VCaP (cell line): ENCODE results near the gene HEATR3.

Experiments
- H3K27ac ChIP-seq: fragments of 450-650 bp; 2 replicates; pipeline ENCODE4 v1.5.1; 2017
- TF ChIP-seq, protein P1 (sequence below): fragments of 450-650 bp; conservative IDR thresholded peaks from 2 replicates; pipeline ENCODE4 v1.5.1; 2017; ENCODE audit warnings: mild to moderate bottlenecking, moderate library complexity

Gene HEATR3

DNA sequence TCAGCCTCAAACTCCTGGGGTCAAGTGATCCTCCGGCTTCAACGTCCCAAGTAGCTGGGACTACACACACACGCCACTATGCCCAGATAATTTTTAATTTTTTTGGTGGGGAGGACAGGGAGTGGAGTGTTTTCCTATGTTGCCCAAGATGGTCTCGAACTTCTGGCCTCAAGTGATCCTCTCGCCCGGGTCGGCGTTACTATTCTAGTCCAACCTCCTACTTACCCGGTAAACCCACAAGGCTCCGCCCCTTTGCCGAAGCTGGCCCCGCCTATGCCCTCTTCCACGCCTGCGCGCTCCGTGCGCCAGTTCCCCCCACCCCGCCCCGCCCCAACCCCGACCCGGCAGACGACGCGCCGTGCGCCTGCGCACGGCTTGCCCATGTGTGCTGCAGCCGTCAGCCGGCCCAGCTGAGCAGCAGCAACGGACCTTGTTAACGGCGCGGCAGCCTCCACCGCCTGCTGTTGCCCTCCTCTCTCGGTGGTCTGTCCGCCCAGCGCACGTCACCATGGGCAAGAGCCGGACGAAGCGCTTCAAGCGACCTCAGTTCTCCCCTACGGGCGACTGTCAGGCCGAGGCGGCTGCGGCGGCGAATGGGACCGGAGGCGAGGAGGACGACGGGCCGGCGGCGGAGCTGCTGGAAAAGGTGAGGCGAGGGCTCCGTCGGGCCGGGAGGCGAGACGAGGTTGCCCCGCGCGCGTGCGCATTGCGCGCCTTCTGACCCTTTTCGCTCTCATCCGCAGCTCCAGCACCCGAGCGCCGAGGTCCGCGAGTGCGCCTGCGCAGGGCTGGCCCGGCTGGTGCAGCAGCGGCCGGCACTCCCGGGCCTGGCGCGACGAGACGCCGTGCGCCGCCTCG is at the start of gene HEATR3:
Gene HEATR3 (plus strand): TSS at position 347 of the 858 bp plus-strand sequence. CDS start 162 bp downstream, at position 509.
- TF ChIP-seq, protein P1, sequence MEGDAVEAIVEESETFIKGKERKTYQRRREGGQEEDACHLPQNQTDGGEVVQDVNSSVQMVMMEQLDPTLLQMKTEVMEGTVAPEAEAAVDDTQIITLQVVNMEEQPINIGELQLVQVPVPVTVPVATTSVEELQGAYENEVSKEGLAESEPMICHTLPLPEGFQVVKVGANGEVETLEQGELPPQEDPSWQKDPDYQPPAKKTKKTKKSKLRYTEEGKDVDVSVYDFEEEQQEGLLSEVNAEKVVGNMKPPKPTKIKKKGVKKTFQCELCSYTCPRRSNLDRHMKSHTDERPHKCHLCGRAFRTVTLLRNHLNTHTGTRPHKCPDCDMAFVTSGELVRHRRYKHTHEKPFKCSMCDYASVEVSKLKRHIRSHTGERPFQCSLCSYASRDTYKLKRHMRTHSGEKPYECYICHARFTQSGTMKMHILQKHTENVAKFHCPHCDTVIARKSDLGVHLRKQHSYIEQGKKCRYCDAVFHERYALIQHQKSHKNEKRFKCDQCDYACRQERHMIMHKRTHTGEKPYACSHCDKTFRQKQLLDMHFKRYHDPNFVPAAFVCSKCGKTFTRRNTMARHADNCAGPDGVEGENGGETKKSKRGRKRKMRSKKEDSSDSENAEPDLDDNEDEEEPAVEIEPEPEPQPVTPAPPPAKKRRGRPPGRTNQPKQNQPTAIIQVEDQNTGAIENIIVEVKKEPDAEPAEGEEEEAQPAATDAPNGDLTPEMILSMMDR: no peak
- H3K27ac ChIP-seq: peak within 1 kb of the TSS; percentile 83

DNA sequence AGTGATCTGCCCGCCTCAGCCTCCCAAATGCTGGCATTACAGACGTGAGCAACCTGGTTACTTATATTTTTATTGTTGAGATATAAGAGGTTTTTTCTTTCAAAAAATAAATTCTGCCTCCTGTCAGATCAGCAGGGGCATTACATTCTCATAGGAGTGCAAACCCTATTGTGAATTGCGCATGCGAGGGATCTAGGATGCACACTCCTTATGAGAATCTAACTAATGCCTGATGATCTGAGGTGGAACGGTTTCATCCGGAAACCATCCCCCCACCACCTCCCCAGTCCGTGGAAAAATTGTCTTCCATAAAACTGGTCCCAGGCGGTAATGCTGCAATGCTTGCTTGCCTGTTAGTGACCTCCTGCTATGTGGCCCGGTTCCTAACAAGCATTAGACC is 48.2 kb upstream of the HEATR3 start:
- no peak overlapping the region for H3K27ac ChIP-seq
- TF ChIP-seq, protein P1: no peak

GRCh38 chr16:50021544-50021943 is 44.2 kb upstream of the HEATR3 start:
- TF ChIP-seq, protein P1: no peak
- no peak overlapping the region for H3K27ac ChIP-seq

GRCh38 chr16:50023641-50024040 is 42.1 kb upstream of the HEATR3 start:
- H3K27ac ChIP-seq: no peak overlapping the region
- TF ChIP-seq, protein P1: no peak

GRCh38 chr16:50024207-50024606 is 41.6 kb upstream of the HEATR3 start:
- TF ChIP-seq, protein P1: no peak
- no peak overlapping the region for H3K27ac ChIP-seq

DNA sequence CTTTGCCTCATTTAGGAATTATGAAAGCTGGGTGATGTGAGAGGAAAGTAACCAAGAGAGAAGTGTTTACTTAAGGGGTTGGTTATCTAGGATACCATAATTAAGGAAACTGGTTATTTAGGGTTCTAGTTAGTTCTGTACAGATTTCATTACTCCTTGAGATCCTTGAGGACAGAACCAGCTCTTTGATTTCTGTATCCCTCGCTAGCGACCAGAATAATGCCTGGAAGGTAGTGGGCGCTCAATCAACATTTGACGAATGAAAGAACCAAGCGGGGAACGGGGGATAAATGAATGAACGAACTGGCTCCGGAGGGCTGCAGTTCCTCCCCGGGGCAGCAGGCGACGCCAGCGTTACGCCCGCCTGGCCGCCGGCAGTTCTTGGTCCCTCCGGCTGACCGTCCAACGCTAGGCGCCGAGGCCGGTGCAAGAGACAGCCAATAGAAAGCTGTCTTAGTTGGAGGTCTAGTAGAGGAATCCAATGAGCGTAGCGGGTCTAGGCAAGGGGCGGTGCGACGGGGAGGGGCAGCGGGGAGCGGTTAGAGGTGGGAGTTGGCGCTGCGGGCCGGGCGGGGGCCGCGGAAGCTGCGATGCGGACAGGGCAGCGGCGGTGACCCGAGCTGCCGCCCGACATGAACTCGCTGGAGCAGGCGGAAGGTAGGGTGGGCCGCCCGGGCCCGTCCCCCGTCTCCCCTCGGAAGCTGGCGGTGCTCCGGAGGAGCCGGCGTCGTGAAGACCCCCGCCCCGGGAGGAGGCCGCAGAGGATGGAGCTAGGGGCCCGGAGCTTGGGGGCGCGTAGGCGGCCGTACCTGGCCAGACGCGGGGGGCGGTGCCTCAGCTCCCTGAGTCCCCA is 40.9 kb upstream of the HEATR3 start, which contains the start of gene CNEP1R1:
Gene CNEP1R1 (plus strand): TSS at position 542 of the 853 bp plus-strand sequence. CDS start 91 bp downstream, at position 633.
- peak within 1 kb of the TSS; percentile 71 for H3K27ac ChIP-seq
- TF ChIP-seq, protein P1: peak; percentile 97

DNA sequence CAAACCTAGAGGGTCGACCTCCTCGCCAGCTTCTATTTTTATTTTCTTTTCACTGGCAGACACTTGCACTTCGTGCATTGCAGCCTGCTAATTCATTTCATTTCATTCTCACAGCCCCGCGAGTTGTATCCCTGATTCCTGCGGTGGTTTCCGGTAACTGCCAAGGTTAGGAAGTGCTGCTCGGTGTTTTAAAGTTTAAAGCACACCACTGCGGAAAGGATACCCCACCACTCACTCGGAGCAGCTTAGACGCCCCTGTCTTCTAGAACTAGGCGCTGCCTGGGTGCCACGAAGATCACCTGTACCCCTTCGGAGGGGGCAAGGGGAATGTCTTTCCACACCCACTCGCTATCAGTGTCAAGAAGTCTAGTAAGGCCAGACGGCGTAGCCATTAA is 40.2 kb upstream of the HEATR3 start:
- TF ChIP-seq, protein P1: no peak
- peak overlapping the region; percentile 71 for H3K27ac ChIP-seq
